RPMI8226 (cell line): ENCODE data around the gene AQP5.

ENCODE experiments used
- DNase-seq: peaks from one replicate; pipeline ENCODE4 v3.0.0-alpha.2; 2015

Gene AQP5

GRCh38 chr12:49961111-49961922, at the start of gene AQP5:
AQP5 (plus strand) TSS chr12:49961872; CDS start chr12:49962018, 146 bp downstream.
- no peak for DNase-seq

- DNase-seq, result no peak
Observed at GRCh38 chr12:49912345-49913255, 49.1 kb upstream of the AQP5 start.

GRCh38 chr12:49916129-49916919, 45.3 kb upstream of the AQP5 start:
- DNase-seq, result no peak

GRCh38 chr12:49917166-49917787, 44.4 kb upstream of the AQP5 start:
- DNase-seq, result no peak

- DNase-seq, result no peak
Observed at GRCh38 chr12:49917788-49918173, 43.9 kb upstream of the AQP5 start.

- DNase-seq, result peak; percentile 18
Observed at GRCh38 chr12:49920241-49920914, 41.3 kb upstream of the AQP5 start.

- no peak for DNase-seq
Observed at GRCh38 chr12:49920915-49921286, 40.8 kb upstream of the AQP5 start.

- DNase-seq, result no peak
Observed at GRCh38 chr12:49921299-49921698, 40.4 kb upstream of the AQP5 start.

GRCh38 chr12:49921936-49922335, 39.7 kb upstream of the AQP5 start:
- no peak for DNase-seq

GRCh38 chr12:49922349-49923034, 39.2 kb upstream of the AQP5 start:
- peak; percentile 34 for DNase-seq

- no peak for DNase-seq
Observed at GRCh38 chr12:49923035-49923644, 38.5 kb upstream of the AQP5 start.

GRCh38 chr12:49923880-49924556, 37.7 kb upstream of the AQP5 start:
- no peak for DNase-seq

- DNase-seq, result no peak
Observed at GRCh38 chr12:49924628-49925246, 36.9 kb upstream of the AQP5 start.

GRCh38 chr12:49925433-49926204, 36.1 kb upstream of the AQP5 start:
- no peak for DNase-seq

GRCh38 chr12:49928471-49928870, 33.2 kb upstream of the AQP5 start:
- no peak for DNase-seq

GRCh38 chr12:49929581-49929980, 32.1 kb upstream of the AQP5 start:
- no peak for DNase-seq

- no peak for DNase-seq
Observed at GRCh38 chr12:49930515-49931288, 31.0 kb upstream of the AQP5 start.

GRCh38 chr12:49932023-49932422, 29.6 kb upstream of the AQP5 start:
- DNase-seq, result no peak
